NOMO-1 (cell line): ENCODE measurements around the gene PI16.
"Not testable (repeated sequence)": the region's sequence is repeated elsewhere in the genome, so short reads cannot be mapped to it uniquely, and the experiment has no call there.

Source experiments
- DNase-seq, 2 experiments: peaks; one replicate each; lab custom pipeline; 2025; ENCODE audit not compliant: unreplicated experiment in 2 of 2; lab: John Stamatoyannopoulos, UW

Gene PI16

DNA sequence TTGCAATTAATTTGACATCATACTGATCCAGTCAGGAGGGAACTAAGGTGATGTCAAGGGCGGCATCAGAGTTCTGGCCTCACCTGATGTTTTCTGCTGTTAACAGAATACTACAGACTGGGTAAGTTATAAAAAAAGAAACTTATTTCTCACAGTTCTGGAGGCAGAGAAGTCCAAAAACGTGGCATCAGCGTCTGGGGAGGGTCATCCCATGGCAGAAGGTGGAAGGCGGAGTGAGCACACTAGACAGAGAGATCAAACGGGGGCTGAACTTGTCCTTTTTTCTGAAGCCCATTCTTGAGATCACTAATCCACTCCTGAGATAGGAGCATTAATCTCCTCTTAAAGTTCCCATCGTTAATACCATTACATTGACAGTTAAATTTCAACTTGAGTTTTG is 34.7 kb downstream of the PI16 start:
- DNase-seq = no peak

DNA sequence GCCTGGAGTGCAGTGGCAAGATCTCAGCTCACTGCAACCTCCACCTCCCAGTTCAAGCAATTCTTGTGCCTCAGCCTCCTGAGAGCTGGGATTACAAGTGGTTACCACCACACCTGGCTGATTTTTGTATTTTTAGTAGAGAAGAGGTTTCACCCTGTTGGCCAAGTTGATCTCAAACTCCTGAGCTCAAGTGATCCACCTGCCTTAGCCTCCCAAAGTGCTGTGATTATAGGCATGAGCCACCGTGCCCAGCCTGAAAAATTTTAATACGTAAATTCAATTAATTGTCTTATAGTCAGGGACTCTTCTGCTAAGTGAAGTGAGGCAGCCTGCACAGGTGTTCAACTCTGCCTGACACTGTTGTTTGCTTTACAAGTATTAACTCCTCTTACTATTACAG is 35.9 kb downstream of the PI16 start:
- not testable (repeated sequence) for DNase-seq

DNA sequence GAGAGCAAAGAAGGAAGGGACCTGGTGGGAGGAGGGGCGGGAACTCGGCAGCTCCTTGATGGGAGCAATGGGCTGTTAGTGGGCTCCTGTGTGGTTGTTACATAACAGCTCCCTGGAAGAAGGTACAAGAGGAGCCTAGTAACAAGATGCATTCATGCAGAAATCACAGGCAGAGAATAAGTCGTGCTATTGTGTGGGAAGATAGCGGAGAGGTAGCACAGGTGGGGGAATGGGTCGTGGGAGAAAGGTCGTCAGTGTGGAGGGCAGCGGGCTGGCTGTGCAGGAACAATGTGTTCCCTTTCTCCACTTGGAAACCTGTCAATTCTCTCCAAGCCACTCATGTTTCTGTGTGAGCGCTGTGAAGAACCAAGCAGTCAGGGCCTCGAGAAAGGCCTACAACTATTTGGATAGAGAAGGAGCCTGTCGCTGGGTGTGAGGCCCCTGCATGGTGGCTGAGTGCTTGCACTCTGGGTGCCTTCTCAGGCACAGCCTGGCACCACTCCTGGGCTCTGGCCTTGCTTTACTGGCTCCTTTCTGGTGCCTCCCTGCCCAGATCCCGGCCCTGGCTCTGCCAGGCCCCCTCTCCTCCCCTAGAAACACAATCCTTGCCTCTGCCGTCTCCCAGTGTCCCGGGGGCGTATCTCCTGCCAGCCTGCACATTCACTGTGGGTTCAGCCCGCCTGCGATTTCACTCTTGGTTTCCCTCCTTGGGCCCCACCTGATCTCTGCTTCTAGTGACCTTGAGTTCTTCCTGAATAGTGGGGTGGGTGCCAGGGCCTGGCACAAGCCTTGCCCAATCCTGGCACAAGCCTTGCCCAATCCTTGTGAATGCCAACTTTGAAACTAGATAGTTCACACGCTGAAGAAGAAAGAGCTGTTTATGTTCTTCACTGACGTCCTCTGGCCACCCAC is 43.5 kb downstream of the PI16 start:
- no peak for DNase-seq

DNA sequence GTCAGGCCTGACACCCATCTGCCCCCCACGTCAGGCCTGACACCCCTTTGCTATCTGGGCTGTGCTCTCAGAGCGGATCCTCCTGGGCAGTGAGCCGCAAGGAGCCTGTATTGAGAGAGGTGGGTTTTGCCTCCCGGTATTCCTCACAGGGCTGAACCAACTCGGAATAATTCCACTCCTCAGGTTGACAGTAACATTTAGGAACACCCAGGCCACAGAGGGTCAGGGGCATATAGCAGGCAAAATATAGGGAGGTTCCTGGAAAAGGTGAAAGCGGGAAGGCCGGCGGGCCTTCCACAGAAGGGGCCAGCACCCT is 44.1 kb downstream of the PI16 start:
- DNase-seq = no peak

DNA sequence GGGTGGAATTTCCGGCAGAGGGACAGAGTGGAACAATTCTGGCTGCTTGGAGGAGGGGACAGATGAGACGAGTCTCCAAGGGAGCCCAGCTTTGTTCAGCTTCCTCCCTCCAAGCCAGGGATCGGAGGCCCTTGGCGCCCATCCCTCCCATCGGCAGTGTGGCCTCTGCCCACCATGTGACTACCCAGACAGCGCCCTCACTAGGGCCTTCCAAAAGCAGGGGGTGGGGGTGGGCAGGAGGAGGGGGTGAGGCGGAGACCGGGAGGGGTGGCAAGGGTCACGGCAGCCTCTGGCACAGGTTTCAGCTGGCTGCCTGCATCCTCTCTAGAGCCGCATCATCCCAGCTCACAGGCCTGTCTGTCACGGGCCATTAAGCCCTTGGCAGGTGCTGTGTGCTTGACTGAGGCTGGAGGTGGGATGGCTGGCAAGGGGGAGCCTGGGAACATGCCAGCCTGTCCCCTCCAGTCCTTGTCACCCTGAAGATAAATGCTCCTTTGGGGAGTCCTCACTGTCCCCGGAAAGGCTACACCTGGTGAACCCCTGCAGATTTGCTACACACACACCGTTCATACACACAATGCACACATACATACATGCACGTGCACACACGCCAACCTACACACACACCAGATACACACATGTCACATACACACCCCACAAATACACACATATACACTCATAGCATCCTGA is 44.7 kb downstream of the PI16 start:
- DNase-seq = no peak

DNA sequence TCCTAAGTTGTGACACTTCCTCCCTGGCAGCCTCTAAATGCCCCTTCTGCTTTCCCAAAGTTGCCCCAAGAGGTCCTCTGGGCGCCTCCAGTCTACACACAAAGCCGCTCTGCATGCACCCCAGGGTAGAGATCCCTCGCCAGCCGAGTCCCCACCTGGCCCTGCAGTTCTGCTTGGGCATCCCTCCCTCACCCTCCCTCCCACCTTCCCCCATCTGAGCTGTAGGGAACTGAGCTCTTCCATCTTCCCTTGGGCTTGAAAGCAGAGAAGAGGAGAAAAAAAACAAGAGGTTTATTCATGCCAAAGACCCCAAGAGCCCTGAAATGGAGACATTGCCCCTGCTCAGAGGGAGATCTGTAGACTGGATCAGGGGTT is 45.2 kb downstream of the PI16 start:
- no peak for DNase-seq

DNA sequence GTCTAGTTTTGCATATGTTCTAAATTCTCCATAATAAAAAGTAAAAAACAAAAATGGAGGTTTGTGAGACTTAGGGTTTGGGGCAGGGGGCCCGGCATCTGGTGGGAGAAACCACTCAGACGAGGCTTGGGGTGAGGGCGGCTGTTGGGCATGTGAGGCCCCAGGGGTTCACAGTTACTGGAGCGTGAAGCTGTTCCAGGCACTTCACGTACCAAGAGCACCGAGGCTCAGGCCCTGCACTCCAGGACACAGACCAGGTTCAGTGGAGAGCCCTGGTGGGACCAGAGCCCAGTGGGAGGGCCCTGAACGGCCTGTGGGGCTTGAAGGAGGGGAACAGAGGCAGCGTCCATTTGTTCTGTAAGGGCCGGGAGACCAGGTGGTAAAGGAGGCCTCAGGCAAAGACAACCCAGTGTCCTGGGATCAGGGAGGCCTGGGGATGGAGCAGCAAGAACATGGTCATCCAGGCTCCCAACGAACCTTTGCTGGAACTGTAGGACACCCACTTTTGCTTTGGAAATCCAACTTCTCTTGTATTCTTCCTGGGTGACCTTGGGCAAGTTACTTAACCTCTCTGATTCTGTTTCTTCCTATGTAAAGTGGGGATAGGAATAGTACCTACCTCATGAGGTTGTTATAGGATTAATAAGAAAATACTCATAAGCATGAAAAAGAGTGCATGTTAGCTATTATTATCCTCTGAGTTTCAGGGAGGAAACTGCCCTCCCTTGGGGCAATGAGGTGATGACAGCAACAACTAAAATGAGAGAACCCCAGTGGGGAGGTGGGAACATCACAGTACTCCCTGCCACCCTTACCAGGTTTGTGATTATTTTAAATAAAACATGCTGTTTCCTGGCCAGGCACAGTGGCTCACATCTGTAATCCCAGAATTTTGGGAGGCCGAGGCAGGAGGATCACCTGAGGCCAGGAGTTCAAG is 49.8 kb downstream of the PI16 start:
- no peak for DNase-seq

DNA sequence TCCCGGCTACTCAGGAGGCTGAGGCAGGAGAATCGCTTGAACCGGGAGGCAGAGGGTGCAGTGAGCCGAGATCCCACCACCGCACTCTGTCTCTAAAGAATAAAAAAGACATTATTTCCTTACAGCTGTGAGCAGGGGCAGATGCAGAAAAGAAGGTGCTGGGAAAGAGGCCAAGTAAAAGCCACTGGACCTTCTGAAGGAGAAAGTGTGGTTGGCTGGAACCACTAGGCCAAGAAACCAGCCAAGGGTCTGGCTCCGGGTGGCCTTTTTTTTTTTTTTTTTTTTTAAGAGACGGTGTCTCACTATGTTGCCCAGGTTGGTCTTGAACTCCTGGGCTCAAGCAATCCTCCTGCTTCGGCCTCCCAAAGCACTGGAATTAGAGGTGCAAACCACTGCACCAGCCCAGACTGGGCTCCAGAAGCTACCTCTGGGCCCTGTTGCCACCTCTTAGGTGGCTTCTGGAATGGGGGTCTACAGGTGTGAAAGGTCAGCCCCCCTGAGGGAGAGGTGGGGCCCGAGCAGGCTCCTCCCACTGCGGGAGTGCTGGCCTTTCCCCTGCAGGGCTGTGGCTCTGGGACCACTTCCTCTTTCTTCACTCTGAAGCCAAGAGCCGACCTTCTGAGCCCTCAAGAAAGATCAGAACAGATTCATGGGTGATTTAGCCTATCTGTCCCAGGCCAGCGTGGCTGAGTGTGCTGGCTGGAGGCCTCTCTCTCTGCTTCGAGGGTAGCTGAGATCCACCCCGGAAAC is 50.7 kb downstream of the PI16 start, which contains the start of gene FGD2:
Gene FGD2, plus strand, starts transcription at position 595 of the 750 bp plus-strand sequence. CDS start 163 bp downstream, outside the sequence.
- peak; percentile 72 to 78 for DNase-seq

DNA sequence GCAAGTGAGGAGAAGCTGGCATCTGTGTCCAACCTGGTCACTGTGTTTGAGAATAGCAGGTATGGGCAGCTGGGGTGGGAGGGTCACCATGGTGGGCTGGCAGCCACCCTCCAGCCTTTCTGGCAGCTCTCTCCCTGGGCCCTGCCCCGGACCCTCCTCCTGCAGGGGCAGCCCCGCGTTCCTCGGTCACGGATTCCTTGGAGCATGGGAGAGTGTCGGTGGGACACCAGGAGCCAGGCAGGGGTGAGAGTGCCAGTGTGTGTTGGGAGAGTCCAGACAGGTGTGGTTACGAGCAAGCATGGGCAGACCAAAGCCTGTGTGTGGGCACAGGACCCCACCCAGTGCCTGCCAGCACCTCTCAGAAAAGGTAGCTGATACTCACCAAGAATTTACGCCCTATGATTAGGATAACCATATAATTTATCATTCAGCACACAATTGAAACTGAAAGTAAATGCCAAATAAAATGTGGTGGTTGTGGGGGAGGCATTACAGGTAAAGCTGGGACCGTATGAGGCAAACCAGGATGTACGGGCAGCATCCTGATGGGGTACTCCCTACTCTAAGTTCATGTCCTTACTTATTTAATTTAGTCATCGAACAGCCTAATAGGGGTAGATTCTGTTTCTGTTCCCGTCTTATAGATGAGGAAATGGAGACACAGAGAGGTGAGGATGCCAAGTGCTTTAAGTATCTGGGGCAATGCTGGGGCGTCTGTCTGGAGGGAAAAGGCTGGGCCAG is 51.5 kb downstream of the PI16 start:
- DNase-seq = peak in 1 of 2 experiments; percentile 38

DNA sequence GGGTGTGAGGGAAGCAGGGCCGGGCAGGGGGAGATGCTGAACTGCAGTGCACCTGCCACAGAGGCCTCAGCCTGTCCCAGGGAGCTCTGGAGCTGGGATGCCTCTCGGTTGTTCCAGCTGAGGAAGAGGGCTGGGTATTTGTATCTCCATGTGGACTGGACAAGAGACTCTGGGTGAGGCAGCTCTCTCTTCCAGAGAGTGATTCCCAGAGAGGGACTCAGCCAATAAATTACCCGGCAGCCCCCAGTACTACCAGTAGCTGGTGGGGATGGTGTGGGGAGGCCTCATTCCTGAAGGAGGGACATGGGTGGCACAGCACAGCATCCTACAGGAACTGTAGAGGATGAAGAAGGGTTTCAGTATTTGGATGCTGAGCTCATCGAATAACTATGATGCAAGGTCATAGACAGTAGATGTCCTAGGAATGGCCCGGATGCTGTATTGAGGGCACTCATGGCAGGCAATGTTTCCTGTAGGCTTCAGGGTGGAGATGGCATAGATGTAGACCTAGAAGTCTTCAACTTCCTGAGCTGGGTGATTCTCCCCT is 52.3 kb downstream of the PI16 start:
- DNase-seq = peak in 1 of 2 experiments; percentile 14

DNA sequence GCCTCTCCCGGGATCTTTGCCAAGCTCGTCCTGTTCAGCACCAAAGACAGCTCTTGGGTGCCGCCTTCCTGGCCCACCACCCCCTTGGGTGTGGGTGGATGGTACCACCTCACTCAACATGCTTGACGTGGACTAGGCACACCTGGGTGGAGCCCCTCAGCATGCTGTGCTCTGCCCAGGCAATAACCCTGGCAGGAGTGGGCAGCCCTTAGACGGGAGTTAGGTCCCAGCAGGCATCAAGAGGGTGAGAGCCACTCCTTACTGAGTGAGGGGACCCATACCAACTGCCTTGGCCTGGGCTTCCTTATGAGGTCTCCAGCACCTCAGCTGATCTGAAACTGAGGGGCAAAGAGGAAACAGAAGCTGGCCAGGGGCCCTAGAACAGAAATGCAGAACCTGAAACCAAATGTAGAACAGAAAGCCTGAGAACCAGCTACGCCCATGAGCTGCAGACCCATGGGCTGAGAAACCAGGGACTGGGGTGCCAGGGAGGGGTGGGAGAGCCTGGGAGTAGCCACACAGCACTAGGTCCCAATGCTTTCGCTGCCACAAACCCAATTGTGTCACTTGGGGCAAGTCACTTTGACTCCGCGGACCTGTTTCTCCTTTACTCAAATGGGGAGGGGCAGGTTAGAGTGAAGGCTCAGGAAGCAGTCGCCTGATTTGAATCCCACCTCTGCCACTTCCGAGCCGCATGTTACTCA is 53.0 kb downstream of the PI16 start:
- DNase-seq = peak; percentile 84 to 91

DNA sequence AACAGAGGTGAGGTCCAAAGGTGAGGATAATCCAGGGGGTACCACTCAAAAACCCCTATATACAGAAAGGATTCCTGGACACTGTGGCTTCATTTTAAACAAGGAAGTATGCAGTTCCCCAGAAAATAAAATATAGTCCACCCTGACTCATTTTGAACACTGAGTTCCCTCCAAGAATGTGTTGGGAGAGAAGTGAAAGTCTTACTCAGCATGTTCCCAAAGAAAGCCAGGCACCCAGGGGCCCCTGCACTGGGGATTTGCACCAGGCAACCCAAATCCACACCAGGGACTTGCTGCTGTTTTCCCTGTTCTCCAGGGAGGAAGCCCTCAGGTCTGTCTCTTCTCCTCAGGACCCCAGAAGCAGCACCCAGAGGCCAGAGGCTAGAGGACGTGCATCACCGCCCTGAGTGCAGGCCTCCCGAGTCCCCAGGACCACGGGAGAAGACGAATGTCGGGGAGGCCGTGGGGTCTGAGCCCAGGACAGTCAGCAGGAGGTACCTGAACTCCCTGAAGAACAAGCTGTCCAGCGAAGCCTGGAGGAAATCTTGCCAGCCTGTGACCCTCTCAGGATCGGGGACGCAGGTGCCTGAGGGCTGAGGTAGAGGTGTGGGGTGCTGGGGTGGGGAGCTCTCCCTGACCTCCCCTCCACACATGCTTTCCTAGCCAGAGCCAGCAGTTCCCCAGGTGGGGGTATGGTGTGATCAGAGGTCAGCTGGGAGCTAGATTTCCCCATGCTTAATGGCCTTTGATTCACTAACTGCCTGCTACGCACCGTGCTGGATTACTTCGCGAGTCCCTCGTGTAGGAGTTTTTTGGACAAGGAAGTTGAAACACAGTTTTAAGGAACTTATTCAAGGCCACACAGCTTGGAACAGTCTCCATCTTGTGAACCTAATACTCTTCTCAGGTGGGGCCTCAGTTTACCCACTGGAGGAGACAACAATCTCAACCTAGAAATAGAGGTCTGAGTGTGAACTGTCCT is 54.2 kb downstream of the PI16 start:
- peak; percentile 26 to 32 for DNase-seq

DNA sequence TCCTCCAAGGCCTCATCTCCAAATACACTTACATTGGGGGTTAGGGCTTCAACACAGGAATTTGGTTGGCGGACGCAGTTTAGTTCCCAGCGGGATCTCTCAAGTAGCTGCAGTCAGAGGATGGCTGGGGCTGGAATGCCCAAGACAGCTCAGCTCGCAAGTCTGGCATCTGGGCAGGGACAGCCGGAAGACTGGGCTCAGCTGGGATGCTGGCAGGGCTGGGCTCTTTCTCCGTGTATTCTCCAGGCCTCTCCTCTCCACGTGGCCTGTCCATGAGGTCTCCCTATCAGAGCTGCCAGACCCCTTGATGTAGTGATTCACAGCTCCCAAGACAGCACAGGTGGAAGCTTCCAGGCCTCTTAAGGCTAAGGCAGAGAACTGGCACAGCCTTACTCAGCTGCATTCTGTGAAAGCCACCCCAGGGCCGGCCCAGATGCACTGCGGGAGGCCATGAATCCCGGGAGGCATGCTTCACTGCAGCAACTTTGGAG is 55.9 kb downstream of the PI16 start:
- DNase-seq = no peak

DNA sequence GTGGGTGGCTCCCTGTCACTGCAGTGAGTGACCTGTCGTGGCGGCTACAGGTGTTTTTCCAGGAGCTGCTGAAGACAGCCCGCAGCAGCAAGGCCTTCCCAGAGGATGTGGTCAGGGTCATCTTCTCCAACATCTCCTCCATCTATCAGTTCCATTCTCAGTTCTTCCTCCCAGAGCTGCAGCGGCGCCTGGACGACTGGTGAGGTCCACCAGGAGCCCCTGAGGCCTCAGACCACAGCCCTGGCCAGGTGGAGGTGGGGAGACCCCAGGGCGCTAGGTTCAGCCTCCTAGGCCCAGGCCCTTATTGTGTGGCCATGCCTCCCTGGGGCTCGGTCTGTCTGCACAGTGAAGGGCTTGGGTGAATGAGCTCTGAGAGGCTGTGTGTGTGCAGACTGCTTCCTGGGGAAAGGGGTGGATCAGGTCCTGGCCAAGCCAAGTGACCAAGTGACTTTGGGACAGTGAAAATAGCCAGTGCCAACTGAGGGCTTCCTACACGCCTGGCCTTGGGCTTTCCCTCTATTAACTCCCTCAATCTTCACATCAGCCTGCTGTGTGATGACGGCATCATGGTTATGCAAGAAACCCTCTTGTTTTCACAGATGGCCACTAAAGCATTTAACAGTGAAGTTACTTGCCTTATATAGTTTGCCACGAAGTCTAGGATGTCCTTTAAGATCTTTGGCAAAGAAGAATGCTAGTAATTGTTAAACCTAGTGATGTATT is 57.3 kb downstream of the PI16 start:
- no peak for DNase-seq

DNA sequence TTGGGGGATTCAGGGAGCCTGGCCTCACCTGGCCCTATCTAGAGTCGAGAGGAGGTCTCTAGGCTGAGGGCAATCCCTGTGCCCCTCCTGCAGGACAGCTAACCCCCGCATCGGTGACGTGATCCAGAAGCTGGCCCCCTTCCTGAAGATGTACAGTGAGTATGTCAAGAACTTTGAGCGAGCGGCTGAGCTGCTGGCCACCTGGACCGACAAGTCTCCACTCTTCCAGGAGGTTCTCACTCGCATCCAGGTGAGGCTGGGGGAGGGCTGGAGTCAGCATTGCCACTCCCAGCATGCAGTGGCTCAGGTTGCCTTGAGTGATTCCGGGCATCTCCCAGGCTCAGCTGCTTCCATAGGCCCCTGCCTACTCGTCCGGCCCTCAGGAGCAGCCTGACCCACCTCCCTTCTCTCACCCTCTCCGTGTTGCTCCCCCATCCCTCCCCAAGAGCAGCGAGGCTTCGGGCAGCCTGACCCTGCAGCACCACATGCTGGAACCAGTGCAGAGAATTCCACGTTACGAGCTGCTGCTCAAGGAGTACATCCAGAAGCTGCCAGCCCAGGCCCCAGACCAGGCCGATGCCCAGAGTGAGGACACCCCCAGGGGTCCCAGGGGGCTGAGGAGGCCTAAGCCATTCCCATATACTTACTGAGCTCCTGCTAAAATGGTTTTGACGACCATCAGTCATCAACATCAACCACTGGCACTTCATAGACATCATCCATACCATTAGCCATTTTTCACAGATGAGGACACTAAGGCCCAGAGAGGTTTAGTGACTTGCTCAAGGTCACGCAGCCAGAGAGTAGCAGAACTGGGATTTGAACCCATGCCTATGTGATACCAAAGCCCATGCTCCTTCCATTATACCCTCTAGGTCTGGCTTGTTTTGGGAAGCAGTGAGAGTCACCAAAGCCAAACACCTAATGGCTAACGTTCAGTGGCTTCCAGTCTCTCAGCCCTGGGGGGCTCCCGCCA is 59.3 kb downstream of the PI16 start:
- DNase-seq = no peak
